Measurements from ENCODE around the gene OR10P1.

DNA sequence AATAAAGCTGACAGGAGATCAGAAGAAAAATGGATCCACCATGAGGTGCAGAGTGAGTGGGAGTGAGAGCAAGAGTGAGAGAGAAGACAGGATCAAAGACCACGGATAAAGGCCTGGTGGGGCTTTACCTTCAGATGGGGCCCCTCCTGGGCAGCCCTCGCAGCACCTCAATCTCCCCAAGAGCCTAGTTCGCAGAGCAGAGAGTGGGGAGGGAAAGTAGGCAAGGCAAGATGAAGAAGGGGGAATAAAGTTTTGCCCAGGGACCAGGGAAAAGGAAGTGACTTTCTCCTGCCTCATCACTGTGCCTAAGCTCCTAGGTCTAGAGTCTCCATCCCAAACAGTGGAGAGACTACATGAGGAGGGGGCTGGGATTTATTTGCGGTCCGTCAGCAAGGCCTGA lies 10.3 kb downstream of the OR10P1 start:
- TF ChIP-seq, protein P1, sequence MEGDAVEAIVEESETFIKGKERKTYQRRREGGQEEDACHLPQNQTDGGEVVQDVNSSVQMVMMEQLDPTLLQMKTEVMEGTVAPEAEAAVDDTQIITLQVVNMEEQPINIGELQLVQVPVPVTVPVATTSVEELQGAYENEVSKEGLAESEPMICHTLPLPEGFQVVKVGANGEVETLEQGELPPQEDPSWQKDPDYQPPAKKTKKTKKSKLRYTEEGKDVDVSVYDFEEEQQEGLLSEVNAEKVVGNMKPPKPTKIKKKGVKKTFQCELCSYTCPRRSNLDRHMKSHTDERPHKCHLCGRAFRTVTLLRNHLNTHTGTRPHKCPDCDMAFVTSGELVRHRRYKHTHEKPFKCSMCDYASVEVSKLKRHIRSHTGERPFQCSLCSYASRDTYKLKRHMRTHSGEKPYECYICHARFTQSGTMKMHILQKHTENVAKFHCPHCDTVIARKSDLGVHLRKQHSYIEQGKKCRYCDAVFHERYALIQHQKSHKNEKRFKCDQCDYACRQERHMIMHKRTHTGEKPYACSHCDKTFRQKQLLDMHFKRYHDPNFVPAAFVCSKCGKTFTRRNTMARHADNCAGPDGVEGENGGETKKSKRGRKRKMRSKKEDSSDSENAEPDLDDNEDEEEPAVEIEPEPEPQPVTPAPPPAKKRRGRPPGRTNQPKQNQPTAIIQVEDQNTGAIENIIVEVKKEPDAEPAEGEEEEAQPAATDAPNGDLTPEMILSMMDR (IDR thresholded peaks at IDR 0.05; ENCODE audit: low read depth, low read length) = no peak
- TF ChIP-seq, protein P2, sequence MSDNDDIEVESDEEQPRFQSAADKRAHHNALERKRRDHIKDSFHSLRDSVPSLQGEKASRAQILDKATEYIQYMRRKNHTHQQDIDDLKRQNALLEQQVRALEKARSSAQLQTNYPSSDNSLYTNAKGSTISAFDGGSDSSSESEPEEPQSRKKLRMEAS (IDR thresholded peaks at IDR 0.05; ENCODE audit: low read depth, low read length) = no peak
- TF ChIP-seq POLR2A (IDR thresholded peaks at IDR 0.05; ENCODE audit: extremely low read depth, insufficient read length) = no peak
- no peak for TF ChIP-seq MYC (IDR thresholded peaks at IDR 0.05; ENCODE audit: low read depth, low read length)
